A673 (cell line): ENCODE data around the gene CHPF2.

Experiments
- EZH2 ChIP-seq: fragments of 200-600 bp; sonication (generic); IDR thresholded peaks from 2 replicates; pipeline ENCODE4 v1.6.1; 2017; ENCODE audit warnings: borderline replicate concordance, low read depth, mild to moderate bottlenecking, mixed read lengths, antibody characterized with exemption, low read length; ENCODE audit not compliant: poor library complexity, severe bottlenecking
- TF ChIP-seq, protein P1 (sequence below): fragments of 300-800, 200-600 bp; sonication (generic); conservative IDR thresholded peaks from 2 replicates; pipeline ENCODE4 v1.5.1; 2017; ENCODE audit warnings: low read depth, mild to moderate bottlenecking, antibody characterized with exemption, low read length, moderate library complexity, mixed read lengths

DNA sequence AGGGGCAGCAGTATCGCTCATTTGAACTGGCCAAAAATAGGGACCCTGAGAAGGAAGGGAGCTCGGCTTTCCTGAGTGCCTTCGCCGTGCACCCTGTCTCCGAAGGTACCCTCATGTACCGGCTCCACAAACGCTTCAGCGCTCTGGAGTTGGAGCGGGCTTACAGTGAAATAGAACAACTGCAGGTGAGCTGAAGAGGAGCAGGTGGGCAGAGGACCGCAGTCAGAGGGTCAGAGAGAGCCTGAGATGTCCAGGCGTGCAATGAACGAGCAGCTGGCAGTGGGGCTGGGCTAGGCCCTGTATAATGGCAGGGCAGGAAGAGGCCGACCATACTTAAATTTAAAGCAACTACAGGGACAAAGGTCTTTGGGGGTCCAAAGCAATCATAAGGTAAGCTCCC is 4.1 kb downstream of the CHPF2 start:
- TF ChIP-seq, protein P1, sequence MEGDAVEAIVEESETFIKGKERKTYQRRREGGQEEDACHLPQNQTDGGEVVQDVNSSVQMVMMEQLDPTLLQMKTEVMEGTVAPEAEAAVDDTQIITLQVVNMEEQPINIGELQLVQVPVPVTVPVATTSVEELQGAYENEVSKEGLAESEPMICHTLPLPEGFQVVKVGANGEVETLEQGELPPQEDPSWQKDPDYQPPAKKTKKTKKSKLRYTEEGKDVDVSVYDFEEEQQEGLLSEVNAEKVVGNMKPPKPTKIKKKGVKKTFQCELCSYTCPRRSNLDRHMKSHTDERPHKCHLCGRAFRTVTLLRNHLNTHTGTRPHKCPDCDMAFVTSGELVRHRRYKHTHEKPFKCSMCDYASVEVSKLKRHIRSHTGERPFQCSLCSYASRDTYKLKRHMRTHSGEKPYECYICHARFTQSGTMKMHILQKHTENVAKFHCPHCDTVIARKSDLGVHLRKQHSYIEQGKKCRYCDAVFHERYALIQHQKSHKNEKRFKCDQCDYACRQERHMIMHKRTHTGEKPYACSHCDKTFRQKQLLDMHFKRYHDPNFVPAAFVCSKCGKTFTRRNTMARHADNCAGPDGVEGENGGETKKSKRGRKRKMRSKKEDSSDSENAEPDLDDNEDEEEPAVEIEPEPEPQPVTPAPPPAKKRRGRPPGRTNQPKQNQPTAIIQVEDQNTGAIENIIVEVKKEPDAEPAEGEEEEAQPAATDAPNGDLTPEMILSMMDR = no peak
- no peak for TF ChIP-seq EZH2
